Astrocyte (in vitro differentiated cells and primary cell): Measurements from ENCODE around the gene RAB31. TPM values are rescaled to one million over a fixed set of nuclear protein-coding genes. Genes with fewer than 3 reads are reported as not detected.

ENCODE experiments used
- DNase-seq: peaks from one replicate; pipeline ENCODE4 v3.0.0-alpha.2; 2010; ENCODE audit warnings: low read depth
- FAIRE-seq: peaks from 2 replicates; lab custom pipeline; 2011; peaks lifted over from hg19 to GRCh38; lab: Jason Lieb, UNC
- H2AFZ ChIP-seq: 2 replicates; pipeline ENCODE4 v1.6.0; 2012; ENCODE audit warnings: low read depth, low read length, inconsistent platforms
- H3K27ac ChIP-seq: 2 replicates; pipeline ENCODE4 v1.5.1; 2011; ENCODE audit warnings: low read depth, low read length, inconsistent platforms
- H3K27me3 ChIP-seq: 2 replicates; pipeline ENCODE4 v1.6.0; 2011; ENCODE audit warnings: low read length, inconsistent platforms; ENCODE audit not compliant: insufficient read depth
- H3K36me3 ChIP-seq: 2 replicates; pipeline ENCODE4 v1.5.1; 2011; ENCODE audit warnings: low read length, inconsistent platforms; ENCODE audit not compliant: insufficient read depth
- H3K4me1 ChIP-seq: 2 replicates; pipeline ENCODE4 v1.5.1; 2011; ENCODE audit warnings: low read length, inconsistent platforms; ENCODE audit not compliant: insufficient read depth
- H3K4me2 ChIP-seq: 2 replicates; pipeline ENCODE4 v1.6.0; 2012; ENCODE audit warnings: low read length, inconsistent platforms
- H3K4me3 ChIP-seq: 2 replicates; pipeline ENCODE4 v1.5.1; 2011; ENCODE audit warnings: low read depth, mild to moderate bottlenecking, low read length, inconsistent platforms; ENCODE audit not compliant: insufficient read depth
- H3K79me2 ChIP-seq: 2 replicates; pipeline ENCODE4 v1.6.0; 2012; ENCODE audit warnings: mild to moderate bottlenecking, low read length, inconsistent platforms; ENCODE audit not compliant: insufficient read depth
- H3K9ac ChIP-seq: 2 replicates; pipeline ENCODE4 v1.6.0; 2012; ENCODE audit warnings: mild to moderate bottlenecking, low read length, inconsistent platforms
- H3K9me3 ChIP-seq: 2 replicates; pipeline ENCODE4 v1.5.1; 2012; ENCODE audit warnings: low read depth, mild to moderate bottlenecking, low read length, inconsistent platforms; ENCODE audit not compliant: insufficient read depth
- H4K20me1 ChIP-seq: 2 replicates; pipeline ENCODE4 v1.6.0; 2012; ENCODE audit warnings: low read length, inconsistent platforms; ENCODE audit not compliant: insufficient read depth
- H3K27ac Mint-ChIP-seq: one replicate; pipeline ENCODE4 v1.8.0; 2021; ENCODE audit warnings: mild to moderate bottlenecking, mixed read lengths; ENCODE audit not compliant: unreplicated experiment
- H3K27me3 Mint-ChIP-seq: one replicate; pipeline ENCODE4 v1.8.0; 2021; ENCODE audit warnings: low read depth, mixed read lengths; ENCODE audit not compliant: unreplicated experiment
- H3K36me3 Mint-ChIP-seq: one replicate; pipeline ENCODE4 v1.8.0; 2021; ENCODE audit warnings: low read depth, mixed read lengths; ENCODE audit not compliant: unreplicated experiment
- H3K4me1 Mint-ChIP-seq: one replicate; pipeline ENCODE4 v1.8.0; 2021; ENCODE audit warnings: low read depth, mixed read lengths; ENCODE audit not compliant: unreplicated experiment
- H3K4me3 Mint-ChIP-seq: one replicate; pipeline ENCODE4 v1.8.0; 2021; ENCODE audit warnings: mild to moderate bottlenecking, moderate library complexity, mixed read lengths; ENCODE audit not compliant: unreplicated experiment
- H3K9me3 Mint-ChIP-seq: one replicate; pipeline ENCODE4 v1.8.0; 2021; ENCODE audit warnings: mild to moderate bottlenecking, mixed read lengths; ENCODE audit not compliant: unreplicated experiment
- EZH2 ChIP-seq: IDR thresholded peaks from 2 replicates; pipeline ENCODE4 v1.6.1; 2012; ENCODE audit warnings: mild to moderate bottlenecking, low read length, inconsistent platforms; ENCODE audit not compliant: insufficient read depth
- total RNA-seq: library from RNA; stranded (reverse); gene quantifications from 2 replicates; pipeline ENCODE4 v1.2.1, GENCODE V29; 2021
- TF ChIP-seq, protein P1 (sequence below): IDR thresholded peaks from 2 replicates; pipeline ENCODE4 v1.5.1; 2011; ENCODE audit warnings: low read depth, mild to moderate bottlenecking, inconsistent platforms, low read length, moderate library complexity; ENCODE audit not compliant: insufficient read depth

The RAB31 gene
- total RNA-seq, 1 donor from 2014 or later, result 100 TPM

DNA sequence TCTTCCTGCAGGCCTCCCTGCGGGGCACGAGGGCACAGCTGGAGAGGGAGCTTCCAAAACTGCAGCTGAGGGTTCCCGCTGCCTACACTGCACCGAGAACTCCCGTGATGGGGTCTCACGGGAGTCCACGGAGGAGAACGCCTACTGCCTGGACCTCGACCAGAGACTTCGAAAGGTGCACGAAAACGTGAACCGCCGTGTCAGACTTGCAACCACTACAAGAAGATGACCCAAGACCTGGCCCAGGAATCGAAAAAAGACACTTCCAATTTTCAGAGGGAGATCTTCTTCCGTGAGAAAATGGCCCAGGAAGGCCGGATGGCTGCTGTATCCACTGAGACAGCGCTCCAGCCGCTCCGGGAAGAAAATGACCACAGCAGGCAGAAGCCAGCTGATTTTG, 124.8 kb downstream of the RAB31 start:
- Histone ChIP-seq H3K9ac (no peak overlapping the region), H3K4me2 (no peak overlapping the region), H2AFZ (no peak overlapping the region), H3K9me3 (no peaks in the 10 kb centered on the region), H3K4me1 (peaks cover 17% of the 10 kb centered on the region), H3K79me2 (peaks cover 19% of the 10 kb centered on the region), H4K20me1 (peaks cover 10% of the 10 kb centered on the region), H3K27ac (no peak overlapping the region), H3K4me3 (no peak overlapping the region), H3K27me3 (no peaks in the 10 kb centered on the region), H3K36me3 (no peaks in the 10 kb centered on the region)
- Mint-ChIP-seq H3K27me3 (no peaks in the 10 kb centered on the region), H3K27ac (no peak overlapping the region), H3K9me3 (peaks cover 5% of the 10 kb centered on the region), H3K4me1 (peaks cover 15% of the 10 kb centered on the region), H3K36me3 (peaks cover 8% of the 10 kb centered on the region), H3K4me3 (no peak overlapping the region)
- DNase-seq, result no peak
- TF ChIP-seq, protein P1, sequence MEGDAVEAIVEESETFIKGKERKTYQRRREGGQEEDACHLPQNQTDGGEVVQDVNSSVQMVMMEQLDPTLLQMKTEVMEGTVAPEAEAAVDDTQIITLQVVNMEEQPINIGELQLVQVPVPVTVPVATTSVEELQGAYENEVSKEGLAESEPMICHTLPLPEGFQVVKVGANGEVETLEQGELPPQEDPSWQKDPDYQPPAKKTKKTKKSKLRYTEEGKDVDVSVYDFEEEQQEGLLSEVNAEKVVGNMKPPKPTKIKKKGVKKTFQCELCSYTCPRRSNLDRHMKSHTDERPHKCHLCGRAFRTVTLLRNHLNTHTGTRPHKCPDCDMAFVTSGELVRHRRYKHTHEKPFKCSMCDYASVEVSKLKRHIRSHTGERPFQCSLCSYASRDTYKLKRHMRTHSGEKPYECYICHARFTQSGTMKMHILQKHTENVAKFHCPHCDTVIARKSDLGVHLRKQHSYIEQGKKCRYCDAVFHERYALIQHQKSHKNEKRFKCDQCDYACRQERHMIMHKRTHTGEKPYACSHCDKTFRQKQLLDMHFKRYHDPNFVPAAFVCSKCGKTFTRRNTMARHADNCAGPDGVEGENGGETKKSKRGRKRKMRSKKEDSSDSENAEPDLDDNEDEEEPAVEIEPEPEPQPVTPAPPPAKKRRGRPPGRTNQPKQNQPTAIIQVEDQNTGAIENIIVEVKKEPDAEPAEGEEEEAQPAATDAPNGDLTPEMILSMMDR, result no peak
- TF ChIP-seq EZH2, result no peak
- FAIRE-seq, result no peak

DNA sequence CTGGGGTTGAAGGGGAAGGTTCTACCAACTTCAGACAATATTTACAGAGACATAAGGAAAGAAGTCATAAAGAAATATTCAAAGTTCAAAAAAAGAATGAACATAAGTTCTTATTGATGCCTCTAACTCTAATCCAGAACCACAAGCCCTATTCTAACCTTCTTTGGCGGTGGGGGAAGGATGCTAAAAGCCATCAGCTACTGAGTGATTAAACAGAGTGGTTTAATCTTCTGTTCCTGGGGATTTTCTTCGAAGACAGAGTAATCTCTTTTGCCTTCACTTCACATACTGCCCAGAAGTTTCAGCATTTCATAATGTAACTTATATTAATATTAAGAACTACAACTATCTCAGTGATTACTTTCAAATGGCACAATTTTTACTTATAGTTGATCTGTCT, 126.5 kb downstream of the RAB31 start:
- Histone ChIP-seq H3K27ac (no peak overlapping the region), H3K9ac (no peak overlapping the region), H3K36me3 (no peaks in the 10 kb centered on the region), H3K79me2 (peaks cover 13% of the 10 kb centered on the region), H3K4me2 (no peak overlapping the region), H3K4me1 (peaks cover 11% of the 10 kb centered on the region), H3K27me3 (no peaks in the 10 kb centered on the region), H3K9me3 (no peaks in the 10 kb centered on the region), H4K20me1 (peaks cover 19% of the 10 kb centered on the region), H3K4me3 (no peak overlapping the region), H2AFZ (no peak overlapping the region)
- DNase-seq (no peak), FAIRE-seq (no peak)
- Mint-ChIP-seq H3K27ac (no peak overlapping the region), H3K9me3 (peaks cover 5% of the 10 kb centered on the region), H3K27me3 (no peaks in the 10 kb centered on the region), H3K4me1 (peaks cover 17% of the 10 kb centered on the region), H3K36me3 (peaks cover 16% of the 10 kb centered on the region), H3K4me3 (no peak overlapping the region)
- TF ChIP-seq EZH2, result no peak

DNA sequence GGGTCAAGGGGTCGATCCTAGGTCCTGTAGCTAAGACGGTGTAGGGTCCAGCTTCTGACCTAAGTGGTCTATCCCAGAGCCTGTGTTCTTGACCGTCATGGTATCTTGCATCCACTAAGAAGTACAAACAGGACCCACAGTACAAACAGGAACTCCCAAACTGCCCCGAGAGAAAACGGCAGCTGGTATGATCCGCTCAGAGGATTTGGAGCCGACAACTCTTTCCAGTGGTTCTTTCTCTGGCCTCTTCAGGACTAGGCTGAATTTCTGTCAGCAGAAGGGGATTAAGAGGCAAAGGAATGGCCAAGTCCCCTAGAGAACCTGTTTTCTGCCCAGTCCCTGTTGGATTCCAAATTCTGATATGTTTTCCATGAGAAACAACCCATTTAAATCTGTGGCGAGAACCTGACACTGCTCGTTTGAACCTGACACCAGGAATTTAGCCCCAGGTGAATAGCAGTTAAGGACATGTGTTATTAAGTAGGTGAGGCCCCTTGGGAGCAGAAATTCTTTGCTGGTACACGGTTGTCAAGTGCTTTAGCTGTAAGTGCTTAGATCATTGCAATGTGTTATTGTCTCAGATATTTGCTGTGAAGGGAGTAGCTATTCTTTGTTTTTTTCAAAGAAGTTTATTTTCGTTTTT, 127.1 kb downstream of the RAB31 start:
- no peaks in the 10 kb centered on the region for H3K27me3 Mint-ChIP-seq
- FAIRE-seq, result no peak

More for the DNA sequence above, 127.1 kb downstream of the RAB31 start:
- Mint-ChIP-seq H3K4me1 (peaks cover 22% of the 10 kb centered on the region), H3K9me3 (peaks cover 5% of the 10 kb centered on the region), H3K36me3 (peaks cover 20% of the 10 kb centered on the region), H3K27ac (no peak overlapping the region), H3K4me3 (no peak overlapping the region)
- Histone ChIP-seq H3K4me1 (peaks cover 11% of the 10 kb centered on the region), H3K36me3 (peaks cover under 1% of the 10 kb centered on the region), H3K4me3 (no peak overlapping the region), H2AFZ (no peak overlapping the region), H3K4me2 (no peak overlapping the region), H3K79me2 (peaks cover 11% of the 10 kb centered on the region), H4K20me1 (peaks cover 19% of the 10 kb centered on the region), H3K27ac (no peak overlapping the region), H3K9ac (no peak overlapping the region), H3K27me3 (no peaks in the 10 kb centered on the region), H3K9me3 (no peaks in the 10 kb centered on the region)
- no peak for DNase-seq
- no peak for TF ChIP-seq EZH2
- TF ChIP-seq, protein P1, result no peak
